OCI-LY1 (cell line): ENCODE results near the gene PRPF39.

ENCODE experiments used
- H2AFZ ChIP-seq: fragments of 200-600 bp; sonication (generic), shearing (Covaris generic); 2 replicates; pipeline ENCODE4 v1.6.0; 2014; ENCODE audit warnings: antibody characterized with exemption, mild to moderate bottlenecking, low read length
- H3F3A ChIP-seq: fragments of 200-600 bp; sonication (generic), shearing (Covaris generic); 2 replicates; pipeline ENCODE4 v1.6.0; 2014; ENCODE audit warnings: mild to moderate bottlenecking, antibody characterized with exemption, low read length, moderate library complexity; ENCODE audit not compliant: insufficient read depth
- H3K27ac ChIP-seq: fragments of 200-600 bp; sonication (generic); 2 replicates; pipeline ENCODE4 v1.5.1; 2014; ENCODE audit warnings: low read length, mixed run types, mild to moderate bottlenecking, low read depth; ENCODE audit not compliant: poor library complexity, severe bottlenecking
- H3K27me3 ChIP-seq: fragments of 200-600 bp; sonication (generic); 2 replicates; pipeline ENCODE4 v1.6.0; 2014; ENCODE audit warnings: antibody characterized with exemption, mild to moderate bottlenecking, low read length, moderate library complexity; ENCODE audit not compliant: insufficient read depth
- H3K36me3 ChIP-seq: fragments of 200-600 bp; sonication (generic); 2 replicates; pipeline ENCODE4 v1.6.1; 2014; ENCODE audit warnings: mild to moderate bottlenecking, antibody characterized with exemption, low read length, moderate library complexity, mixed read lengths; ENCODE audit not compliant: insufficient read depth
- H3K4me1 ChIP-seq: fragments of 200-600 bp; sonication (generic); 2 replicates; pipeline ENCODE4 v1.5.1; 2014; ENCODE audit warnings: mild to moderate bottlenecking, low read length, moderate library complexity; ENCODE audit not compliant: insufficient read depth, severe bottlenecking
- H3K4me2 ChIP-seq: fragments of 200-600 bp; sonication (generic), shearing (Covaris generic); 2 replicates; pipeline ENCODE4 v1.6.1; 2014; ENCODE audit warnings: low read length
- H3K4me3 ChIP-seq: fragments of 200-600 bp; sonication (generic); 2 replicates; pipeline ENCODE4 v1.5.1; 2014; ENCODE audit warnings: low read length, low read depth, mild to moderate bottlenecking, mixed read lengths; ENCODE audit not compliant: poor library complexity, severe bottlenecking
- H3K79me2 ChIP-seq: fragments of 200-600 bp; shearing (Covaris generic); 2 replicates; pipeline ENCODE4 v1.6.1; 2016; ENCODE audit warnings: mixed run types, low read length, mixed read lengths; ENCODE audit not compliant: insufficient read depth
- H3K9ac ChIP-seq: fragments of 200-600 bp; sonication (generic), shearing (Covaris generic); 2 replicates; pipeline ENCODE4 v1.6.1; 2014; ENCODE audit warnings: mild to moderate bottlenecking, low read length, mixed read lengths
- H3K9me2 ChIP-seq: fragments of 200-600 bp; sonication (generic), shearing (Covaris generic); 2 replicates; pipeline ENCODE4 v1.6.1; 2014; ENCODE audit warnings: low read depth, mild to moderate bottlenecking, low read length, mixed read lengths
- H3K9me3 ChIP-seq: fragments of 200-600 bp; shearing (Covaris generic); 2 replicates; pipeline ENCODE4 v1.6.1; 2014; ENCODE audit warnings: low read length, mixed read lengths
- H4K20me1 ChIP-seq: fragments of 200-600 bp; sonication (generic), shearing (Covaris generic); 2 replicates; pipeline ENCODE4 v1.6.0; 2016; ENCODE audit warnings: mild to moderate bottlenecking, low read length; ENCODE audit not compliant: insufficient read depth
- EZH2 ChIP-seq: fragments of 200-600 bp; sonication (generic), shearing (Covaris generic); IDR thresholded peaks from 2 replicates; pipeline ENCODE4 v1.8.0; 2017; ENCODE audit warnings: borderline replicate concordance, mixed run types, mild to moderate bottlenecking, antibody characterized with exemption, low read length, moderate library complexity, mixed read lengths
- TF ChIP-seq, protein P1 (sequence below): fragments of 200-600 bp; sonication (generic), shearing (Covaris generic); IDR thresholded peaks from 2 replicates; pipeline ENCODE4 v1.5.1; 2017; ENCODE audit warnings: mild to moderate bottlenecking, antibody characterized with exemption, low read length, moderate library complexity, mixed read lengths

PRPF39 gene

DNA sequence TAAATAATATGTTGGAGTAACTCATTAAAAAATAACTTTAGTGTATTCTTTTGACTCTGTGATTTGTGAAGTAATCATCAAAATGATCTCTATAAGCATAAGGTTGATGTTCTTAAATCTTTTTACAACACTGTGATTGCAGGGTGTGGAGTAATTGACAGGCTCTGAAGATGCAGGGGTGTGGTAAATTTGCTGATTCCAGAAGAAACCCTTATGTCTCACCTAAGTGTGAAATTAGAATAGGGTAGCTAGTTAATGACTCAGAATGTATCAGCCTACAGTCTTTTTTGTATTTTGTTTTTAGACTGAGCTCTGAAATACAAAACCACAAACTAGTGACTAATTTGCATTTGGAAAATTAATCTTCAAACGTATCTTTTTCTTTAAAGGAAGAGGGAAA, 5.9 kb downstream of the PRPF39 start:
- Histone ChIP-seq H3K9me2 (no peaks in the 10 kb centered on the region), H3F3A (no peaks in the 10 kb centered on the region; the same call in 1 of the 2 replicates), H3K4me1 (peaks cover 46% of the 10 kb centered on the region), H3K4me2 (no peak overlapping the region), H3K9me3 (no peaks in the 10 kb centered on the region), H3K79me2 (peaks cover 91% of the 10 kb centered on the region), H4K20me1 (no peaks in the 10 kb centered on the region), H3K4me3 (no peak overlapping the region), H3K36me3 (peaks cover 57% of the 10 kb centered on the region), H2AFZ (no peak overlapping the region), H3K27me3 (no peaks in the 10 kb centered on the region), H3K27ac (no peak overlapping the region), H3K9ac (no peak overlapping the region)
- no peak for TF ChIP-seq EZH2
- TF ChIP-seq, protein P1, sequence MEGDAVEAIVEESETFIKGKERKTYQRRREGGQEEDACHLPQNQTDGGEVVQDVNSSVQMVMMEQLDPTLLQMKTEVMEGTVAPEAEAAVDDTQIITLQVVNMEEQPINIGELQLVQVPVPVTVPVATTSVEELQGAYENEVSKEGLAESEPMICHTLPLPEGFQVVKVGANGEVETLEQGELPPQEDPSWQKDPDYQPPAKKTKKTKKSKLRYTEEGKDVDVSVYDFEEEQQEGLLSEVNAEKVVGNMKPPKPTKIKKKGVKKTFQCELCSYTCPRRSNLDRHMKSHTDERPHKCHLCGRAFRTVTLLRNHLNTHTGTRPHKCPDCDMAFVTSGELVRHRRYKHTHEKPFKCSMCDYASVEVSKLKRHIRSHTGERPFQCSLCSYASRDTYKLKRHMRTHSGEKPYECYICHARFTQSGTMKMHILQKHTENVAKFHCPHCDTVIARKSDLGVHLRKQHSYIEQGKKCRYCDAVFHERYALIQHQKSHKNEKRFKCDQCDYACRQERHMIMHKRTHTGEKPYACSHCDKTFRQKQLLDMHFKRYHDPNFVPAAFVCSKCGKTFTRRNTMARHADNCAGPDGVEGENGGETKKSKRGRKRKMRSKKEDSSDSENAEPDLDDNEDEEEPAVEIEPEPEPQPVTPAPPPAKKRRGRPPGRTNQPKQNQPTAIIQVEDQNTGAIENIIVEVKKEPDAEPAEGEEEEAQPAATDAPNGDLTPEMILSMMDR, result no peak

- Histone ChIP-seq H3K36me3 (peaks cover 75% of the 10 kb centered on the region), H4K20me1 (no peaks in the 10 kb centered on the region), H3K4me1 (peaks cover 30% of the 10 kb centered on the region), H3K27ac (no peak overlapping the region), H3K4me3 (no peak overlapping the region), H3K9me2 (no peaks in the 10 kb centered on the region), H2AFZ (no peak overlapping the region), H3K9ac (no peak overlapping the region), H3F3A (no peaks in the 10 kb centered on the region; the same call in 1 of the 2 replicates), H3K9me3 (no peaks in the 10 kb centered on the region), H3K79me2 (peaks cover 72% of the 10 kb centered on the region), H3K27me3 (no peaks in the 10 kb centered on the region), H3K4me2 (no peak overlapping the region)
- TF ChIP-seq, protein P1, result no peak
- no peak for TF ChIP-seq EZH2
These were observed 7.8 kb downstream of the PRPF39 start for GRCh38 chr14:45091710-45092109.

GRCh38 chr14:45094275-45094674, 10.4 kb downstream of the PRPF39 start:
- no peak overlapping the region for H2AFZ ChIP-seq
- no peak overlapping the region for H3K27ac ChIP-seq
- no peaks in the 10 kb centered on the region for H3K27me3 ChIP-seq
- H3K9me3 ChIP-seq, result no peaks in the 10 kb centered on the region
- H3K4me2 ChIP-seq, result no peak overlapping the region
- peaks cover 87% of the 10 kb centered on the region for H3K36me3 ChIP-seq
- no peaks in the 10 kb centered on the region; the same call in 1 of the 2 replicates for H3F3A ChIP-seq
- no peak for TF ChIP-seq EZH2
- TF ChIP-seq, protein P1, result no peak
- no peaks in the 10 kb centered on the region for H3K9me2 ChIP-seq
- no peak overlapping the region for H3K4me3 ChIP-seq
- no peaks in the 10 kb centered on the region for H4K20me1 ChIP-seq
- H3K4me1 ChIP-seq, result peaks cover 8% of the 10 kb centered on the region
- no peak overlapping the region for H3K9ac ChIP-seq
- peaks cover 53% of the 10 kb centered on the region for H3K79me2 ChIP-seq
